GM12878 (cell line): ENCODE measurements around the gene KLF14. TPM values are rescaled to one million over a fixed set of nuclear protein-coding genes. Genes with fewer than 3 reads are reported as not detected.

ENCODE experiments used
- ATAC-seq: fragments of 200-7000 bp; cut with Tn5 transposase; 3 replicates; pipeline ENCODE4 v1.9.1; 2020; ENCODE audit warnings: mild to moderate bottlenecking, moderate library complexity
- BruUV-seq: library from RNA; stranded (reverse); fragments of 400-500 nt; replicated peaks from 2 replicates; lab custom pipeline; 2021; lab: Mats Ljungman, UMichigan
- CTCF ChIA-PET: fragments of 300-600 bp; sonication (Branson Sonifier 250); formaldehyde crosslinking; extraction: SDS; loops from one replicate; lab custom pipeline; 2021; ENCODE audit warnings: inconsistent platforms; lab: Yijun Ruan, JAX
- POLR2A ChIA-PET: fragments of 350-600 bp; formaldehyde crosslinking; extraction: SDS; loops from one replicate; lab custom pipeline; 2021; ENCODE audit warnings: inconsistent platforms; lab: Charles Lee
- RAD21 ChIA-PET: fragments of 300-600 bp; sonication (Branson Sonifier 250); formaldehyde crosslinking; loops from one replicate; lab custom pipeline; 2023; ENCODE audit warnings: antibody characterized with exemption; ENCODE audit not compliant: unreplicated experiment; lab: Charles Lee
- SMC1A ChIA-PET: fragments of 300-600 bp; sonication (Branson Sonifier 250); formaldehyde crosslinking; loops from one replicate; lab custom pipeline; 2023; ENCODE audit not compliant: unreplicated experiment, uncharacterized antibody; lab: Charles Lee
- DNase-seq: peaks from one replicate; pipeline ENCODE4 v3.0.0-alpha.2; 2011; ENCODE audit warnings: low read depth, low spot score
- FAIRE-seq: peaks from 3 replicates; lab custom pipeline; 2011; peaks lifted over from hg19 to GRCh38; lab: Jason Lieb, UNC
- H2AFZ ChIP-seq: 2 replicates; pipeline ENCODE4 v1.6.0; 2011; ENCODE audit warnings: low read depth, low read length, control low read depth; ENCODE audit not compliant: control insufficient read depth
- H3K27ac ChIP-seq: 2 replicates; pipeline ENCODE4 v1.5.1; 2011; ENCODE audit warnings: control low read depth; ENCODE audit not compliant: control insufficient read depth, insufficient read depth
- H3K27me3 ChIP-seq, 2 experiments: replicated peaks in 1 of 2; 2 replicates each; pipeline versions ENCODE4 v1.6.0 to v1.6.1; 2011; ENCODE audit warnings: low read length in 1 of 2; ENCODE audit not compliant: control insufficient read depth in 2 of 2, insufficient read depth in 2 of 2
- H3K36me3 ChIP-seq, 2 experiments: 2 replicates each; pipeline ENCODE4 v1.5.1; 2011; ENCODE audit warnings: low read length in 1 of 2; ENCODE audit not compliant: control insufficient read depth in 2 of 2, insufficient read depth in 2 of 2
- H3K4me1 ChIP-seq: 2 replicates; pipeline ENCODE4 v1.6.1; 2011; ENCODE audit warnings: mild to moderate bottlenecking, low read length, moderate library complexity, mixed read lengths; ENCODE audit not compliant: control insufficient read depth, insufficient read depth
- H3K4me2 ChIP-seq: 2 replicates; pipeline ENCODE4 v1.6.0; 2011; ENCODE audit warnings: control low read depth; ENCODE audit not compliant: control insufficient read depth, insufficient read depth
- H3K4me3 ChIP-seq: fragments of 200-600 bp; sonication (generic); 2 replicates; pipeline ENCODE4 v1.5.1; 2016
- H3K79me2 ChIP-seq: 2 replicates; pipeline ENCODE4 v1.6.0; 2011; ENCODE audit warnings: low read length; ENCODE audit not compliant: control insufficient read depth, insufficient read depth
- H3K9ac ChIP-seq: 2 replicates; pipeline ENCODE4 v1.8.0; 2011; ENCODE audit warnings: low read length, control low read depth, mixed read lengths; ENCODE audit not compliant: control insufficient read depth, insufficient read depth
- H3K9me3 ChIP-seq: replicated peaks from 3 replicates; pipeline ENCODE4 v1.5.1; 2011; ENCODE audit warnings: mild to moderate bottlenecking, low read length; ENCODE audit not compliant: control insufficient read depth, insufficient read depth
- H4K20me1 ChIP-seq: 2 replicates; pipeline ENCODE4 v1.6.0; 2011; ENCODE audit not compliant: control insufficient read depth, insufficient read depth
- CBFB ChIP-seq: IDR thresholded peaks from 2 replicates; pipeline ENCODE4 v1.6.1; 2016; ENCODE audit warnings: antibody characterized with exemption, low read depth
- CBX5 ChIP-seq: sonication (generic); IDR thresholded peaks from 2 replicates; pipeline ENCODE4 v1.6.1; 2016; ENCODE audit warnings: low read depth, moderate library complexity, mild to moderate bottlenecking, inconsistent platforms
- DPF2 ChIP-seq: fragments of 450-650 bp; IDR thresholded peaks from 2 replicates; pipeline ENCODE4 v1.6.1; 2017; ENCODE audit warnings: mild to moderate bottlenecking
- E2F8 ChIP-seq: fragments of 450-650 bp; IDR thresholded peaks from 2 replicates; pipeline ENCODE4 v1.6.1; 2018; ENCODE audit warnings: mild to moderate bottlenecking, low read depth, moderate library complexity; ENCODE audit not compliant: partially characterized antibody
- MLLT1 ChIP-seq: fragments of 450-650 bp; IDR thresholded peaks from 2 replicates; pipeline ENCODE4 v1.6.1; 2016; ENCODE audit warnings: mild to moderate bottlenecking
- MYB ChIP-seq: fragments of 150-350 bp; IDR thresholded peaks from 2 replicates; pipeline ENCODE4 v1.6.1; 2014; ENCODE audit warnings: mild to moderate bottlenecking, low read depth, low read length, borderline replicate concordance
- PBX3 ChIP-seq: IDR thresholded peaks from 2 replicates; pipeline ENCODE4 v1.6.1; 2011; ENCODE audit warnings: mild to moderate bottlenecking, low read depth, low read length, moderate library complexity; ENCODE audit not compliant: insufficient replicate concordance
- RELB ChIP-seq: fragments of 450-650 bp; IDR thresholded peaks from 2 replicates; pipeline ENCODE4 v1.6.1; 2017; ENCODE audit warnings: low read depth, mild to moderate bottlenecking, moderate library complexity
- SIX5 ChIP-seq: IDR thresholded peaks from 2 replicates; pipeline ENCODE4 v1.6.1; 2011; ENCODE audit warnings: mild to moderate bottlenecking, low read depth, low read length, moderate library complexity; ENCODE audit not compliant: severe bottlenecking
- SKIL ChIP-seq: fragments of 450-650 bp; IDR thresholded peaks from 2 replicates; pipeline ENCODE4 v1.6.1; 2017; ENCODE audit warnings: mild to moderate bottlenecking, low read depth, inconsistent platforms; ENCODE audit not compliant: poor library complexity, severe bottlenecking
- YBX1 ChIP-seq: fragments of 450-650 bp; IDR thresholded peaks from 2 replicates; pipeline ENCODE4 v1.6.1; 2016; ENCODE audit warnings: antibody characterized with exemption
- ZBTB33 ChIP-seq: fragments of 450-650 bp; IDR thresholded peaks from 2 replicates; pipeline ENCODE4 v1.6.1; 2017; ENCODE audit warnings: mild to moderate bottlenecking
- WGBS: methylation state at CpG from one replicate; pipeline ENCODE4 v1.1.6; 2016; ENCODE audit warnings: low lambda C conversion rate; ENCODE audit not compliant: insufficient replicate concordance, insufficient coverage; ENCODE audit errors: missing lambda C conversion rate; 5-methylcytosine and 5-hydroxymethylcytosine counted together
- in situ Hi-C: fragments of 300-500 bp; cut with MboI; formaldehyde crosslinking; loops from 9 replicates; pipeline ENCODE4 v1.14.3; 2018; ENCODE audit warnings: mixed read lengths
- intact Hi-C: fragments of 100-400 bp; cut with micrococcal nuclease; formaldehyde crosslinking; loops from one replicate; pipeline ENCODE4 v1.14.2; 2022; ENCODE audit not compliant: unreplicated experiment
- polyA plus RNA-seq, 11 experiments: library from polyadenylated mRNA; depleted of rRNA in 4 of 11; unstranded in 6 of 11; stranded (reverse) in 5 of 11; fragments of >200 nt; fragmentation: Nextera tagmentation in 4 of 11; fragmentation: Illumina TruSeq in 1 of 11; extraction: Ambion mirVana in 4 of 11; extraction: Trizol in 1 of 11; gene quantifications; 1 replicate in 1 of 11; 2 replicates in 10 of 11; pipeline versions ENCODE4 v1.2.1 to v1.2.3, GENCODE V29; 2011 to 2016; ENCODE audit warnings: inconsistent platforms in 2 of 11, missing spikeins in 2 of 11, low read depth in 1 of 11
- total RNA-seq, 4 experiments: library from RNA; depleted of rRNA in 3 of 4; stranded (reverse); fragments of >200 nt in 3 of 4; fragmentation: Illumina TruSeq in 1 of 4; extraction: Trizol in 1 of 4; gene quantifications; 2 replicates each; pipeline versions ENCODE4 v1.2.1 to v1.2.3, GENCODE V29; 2013 to 2021

KLF14 gene
- total and polyA plus RNA-seq, 10 of the 15 experiments (the other 5 are each of a cell fraction or from before 2014, with no cell fraction given) = 0.06 TPM; not detected in 9

- SMC1A ChIA-PET = interaction anchor here (1.0 kb wide), 1 partner anchor 457 kb away, joined by 3 read pairs; no protein-coding TSS in a partner anchor
- FAIRE-seq (no peak), ATAC-seq (no peak), DNase-seq (no peak)
- CTCF ChIA-PET = interaction anchor here (0.7 to 1.4 kb wide), 5 partner anchors 58 to 631 kb away, joined by 3 to 4 read pairs (median 3); no protein-coding TSS in a partner anchor
- 88% methylated on average over 1 of the region's 1 CpG for WGBS
- H2AFZ ChIP-seq = no peak overlapping the region
- no peak overlapping the region for H3K4me3 ChIP-seq
- no peaks in the 10 kb centered on the region for H3K9me3 ChIP-seq
- POLR2A ChIA-PET = no interaction called here
- RAD21 ChIA-PET = no interaction called here
- H3K4me1 ChIP-seq = no peaks in the 10 kb centered on the region
- intact Hi-C loops = no loop called here
- no peak overlapping the region for H3K27ac ChIP-seq
- H4K20me1 ChIP-seq = no peaks in the 10 kb centered on the region
- H3K27me3 ChIP-seq = no peaks in the 10 kb centered on the region
- TF ChIP-seq E2F8 (no peak), SKIL (no peak), RELB (no peak), CBFB (no peak), PBX3 (no peak), MLLT1 (no peak), YBX1 (no peak), SIX5 (no peak), DPF2 (no peak), ZBTB33 (no peak), CBX5 (no peak), MYB (no peak)
- H3K4me2 ChIP-seq = no peak overlapping the region
- H3K36me3 ChIP-seq = no peaks in the 10 kb centered on the region
- H3K9ac ChIP-seq = no peak overlapping the region
- in situ Hi-C loops = no loop called here
- H3K79me2 ChIP-seq = no peaks in the 10 kb centered on the region
- no TSS peak for BruUV-seq
Observed at GRCh38 chr7:130700760-130701159, 33.2 kb downstream of the KLF14 start.
